PC-3 (cell line): ENCODE results near the gene TTLL10. TPM values are rescaled to one million over a fixed set of nuclear protein-coding genes. Genes with fewer than 3 reads are reported as not detected.

Experiments used
- ATAC-seq: fragments of 200-7000 bp; cut with Tn5 transposase; 2 replicates; pipeline ENCODE4 v1.9.1; 2020; ENCODE audit warnings: mild to moderate bottlenecking, moderate library complexity
- BruUV-seq: library from RNA; stranded (reverse); fragments of 400-500 nt; replicated peaks from 2 replicates; lab custom pipeline; 2021; lab: Mats Ljungman, UMichigan
- CTCF ChIA-PET: fragments of 300-600 bp; sonication (Branson Sonifier 250); formaldehyde crosslinking; loops from one replicate; lab custom pipeline; 2022; ENCODE audit warnings: antibody characterized with exemption; lab: Charles Lee
- POLR2A ChIA-PET: fragments of 300-600 bp; sonication (Branson Sonifier 250); formaldehyde crosslinking; loops from one replicate; lab custom pipeline; 2022; ENCODE audit warnings: antibody characterized with exemption; ENCODE audit not compliant: unreplicated experiment; lab: Charles Lee
- DNase-seq: peaks from one replicate; pipeline ENCODE4 v3.0.0-alpha.2; 2015
- H2AFZ ChIP-seq: fragments of 300-600 bp; sonication (generic); 2 replicates; pipeline ENCODE4 v1.6.0; 2016; ENCODE audit warnings: antibody characterized with exemption, low read length
- H3F3A ChIP-seq: fragments of 300-600 bp; sonication (generic); one replicate; pipeline ENCODE4 v1.6.0; 2017; ENCODE audit warnings: antibody characterized with exemption, low read length, control low read depth, mild to moderate bottlenecking; ENCODE audit not compliant: unreplicated experiment
- H3K27ac ChIP-seq: fragments of 300-600 bp; sonication (generic); 2 replicates; pipeline ENCODE4 v1.5.1; 2016; ENCODE audit warnings: mild to moderate bottlenecking, low read length
- H3K27me3 ChIP-seq: fragments of 300-600 bp; sonication (generic); 2 replicates; pipeline ENCODE4 v1.6.1; 2016; ENCODE audit warnings: low read length, mixed read lengths
- H3K36me3 ChIP-seq: fragments of 300-600 bp; sonication (generic); 2 replicates; pipeline ENCODE4 v1.6.1; 2016; ENCODE audit warnings: low read depth, mixed run types, low read length, mixed read lengths
- H3K4me1 ChIP-seq: fragments of 300-600 bp; sonication (generic); 2 replicates; pipeline ENCODE4 v1.5.1; 2016; ENCODE audit warnings: low read length; ENCODE audit not compliant: insufficient read depth
- H3K4me2 ChIP-seq: fragments of 300-600 bp; sonication (generic); 2 replicates; pipeline ENCODE4 v1.6.0; 2016; ENCODE audit warnings: low read length
- H3K4me3 ChIP-seq: fragments of 300-600 bp; sonication (generic); 2 replicates; pipeline ENCODE4 v1.5.1; 2016; ENCODE audit warnings: mild to moderate bottlenecking, low read length, mixed read lengths
- H3K79me2 ChIP-seq: fragments of 300-600 bp; sonication (generic); 2 replicates; pipeline ENCODE4 v1.6.1; 2017; ENCODE audit warnings: low read length, mixed read lengths
- H3K9ac ChIP-seq: fragments of 300-600 bp; sonication (generic); 2 replicates; pipeline ENCODE4 v1.6.0; 2016; ENCODE audit warnings: mild to moderate bottlenecking, low read length
- H3K9me2 ChIP-seq: fragments of 300-600 bp; sonication (generic); replicated peaks from 2 replicates; pipeline ENCODE4 v1.6.1; 2016; ENCODE audit warnings: mixed run types, low read length, mixed read lengths
- H3K9me3 ChIP-seq: fragments of 300-600 bp; sonication (generic); 2 replicates; pipeline ENCODE4 v1.6.1; 2016; ENCODE audit warnings: low read length, mixed read lengths
- H4K20me1 ChIP-seq: fragments of 300-600 bp; sonication (generic); 2 replicates; pipeline ENCODE4 v1.6.1; 2016; ENCODE audit warnings: low read length, mixed read lengths
- EZH2 ChIP-seq: fragments of 300-600 bp; sonication (generic); IDR thresholded peaks from one replicate; pipeline ENCODE4 v1.6.1; 2017; ENCODE audit warnings: antibody characterized with exemption, mild to moderate bottlenecking, low read length; ENCODE audit not compliant: unreplicated experiment
- EZH2phosphoT487 ChIP-seq: fragments of 300-600 bp; sonication (generic); IDR thresholded peaks from 2 replicates; pipeline ENCODE4 v1.6.1; 2018; ENCODE audit warnings: mild to moderate bottlenecking, antibody characterized with exemption, low read length, borderline replicate concordance
- intact Hi-C: fragments of 100-400 bp; cut with micrococcal nuclease; formaldehyde crosslinking; loops from 2 replicates; pipeline ENCODE4 v1.9.0; 2023
- total RNA-seq: library from RNA; depleted of rRNA; stranded (reverse); fragments of >200 nt; gene quantifications from 2 replicates; pipeline ENCODE4 v1.2.3, GENCODE V29; 2014
- TF ChIP-seq, protein P1 (sequence below): fragments of 300-600 bp; sonication (generic); conservative IDR thresholded peaks from 2 replicates; pipeline ENCODE4 v1.5.1; 2017; ENCODE audit warnings: antibody characterized with exemption, low read depth, mild to moderate bottlenecking, low read length

TTLL10 gene
- total RNA-seq, 1 experiment from 2014 or later: 0.36 TPM

DNA sequence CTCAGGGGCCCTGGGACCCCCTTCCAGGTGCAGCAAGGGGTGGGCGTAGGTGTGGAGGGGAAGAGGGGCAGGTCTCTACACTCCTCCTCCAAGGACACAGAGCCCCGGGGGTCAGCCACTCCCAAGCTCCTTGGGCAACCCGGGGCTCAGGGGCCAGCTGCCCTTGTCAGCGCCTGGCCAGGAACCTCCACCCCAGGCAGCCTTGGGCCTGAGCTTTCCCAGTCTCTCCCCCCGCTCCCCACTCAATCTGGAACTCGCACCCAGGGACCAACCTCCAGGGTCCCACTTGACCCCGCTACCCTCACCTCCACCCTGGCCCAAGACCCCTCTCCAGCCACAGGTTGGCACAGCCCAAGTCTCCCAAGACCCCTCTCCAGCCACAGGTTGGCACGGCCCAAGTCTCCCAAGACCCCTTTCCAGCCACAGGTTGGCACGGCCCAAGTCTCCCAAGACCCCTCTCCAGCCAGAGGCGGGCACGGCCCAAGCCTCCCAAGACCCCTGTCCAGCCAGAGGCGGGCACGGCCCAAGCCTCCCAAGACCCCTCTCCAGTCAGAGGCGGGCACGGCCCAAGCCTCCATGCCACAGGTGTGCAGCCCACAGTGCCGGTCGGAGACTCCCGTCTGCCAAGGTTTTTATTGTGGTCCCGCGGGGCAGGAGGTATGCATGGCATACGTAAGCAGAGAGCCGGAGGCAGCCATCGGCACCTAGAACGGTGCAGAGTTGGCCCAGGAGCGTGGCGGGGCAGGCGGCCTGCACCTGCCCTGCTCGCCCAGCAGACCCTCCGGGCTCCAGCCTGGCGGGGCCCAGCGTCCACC lies 37.3 kb downstream of the TTLL10 start:
- CTCF ChIA-PET: no interaction called here
- Histone ChIP-seq H3K79me2 (peaks cover 2% of the 10 kb centered on the region), H3K9me2 (no peaks in the 10 kb centered on the region), H3F3A (no peaks in the 10 kb centered on the region), H3K4me1 (peaks cover 16% of the 10 kb centered on the region), H4K20me1 (no peaks in the 10 kb centered on the region), H3K27ac (no peak overlapping the region), H2AFZ (no peak overlapping the region), H3K36me3 (no peaks in the 10 kb centered on the region; the same call in 1 of the 2 replicates), H3K9me3 (no peaks in the 10 kb centered on the region), H3K9ac (no peak overlapping the region), H3K27me3 (no peaks in the 10 kb centered on the region), H3K4me2 (no peak overlapping the region), H3K4me3 (no peak overlapping the region)
- intact Hi-C loops: no loop called here
- DNase-seq: no peak
- POLR2A ChIA-PET: no interaction called here
- TF ChIP-seq, protein P1, sequence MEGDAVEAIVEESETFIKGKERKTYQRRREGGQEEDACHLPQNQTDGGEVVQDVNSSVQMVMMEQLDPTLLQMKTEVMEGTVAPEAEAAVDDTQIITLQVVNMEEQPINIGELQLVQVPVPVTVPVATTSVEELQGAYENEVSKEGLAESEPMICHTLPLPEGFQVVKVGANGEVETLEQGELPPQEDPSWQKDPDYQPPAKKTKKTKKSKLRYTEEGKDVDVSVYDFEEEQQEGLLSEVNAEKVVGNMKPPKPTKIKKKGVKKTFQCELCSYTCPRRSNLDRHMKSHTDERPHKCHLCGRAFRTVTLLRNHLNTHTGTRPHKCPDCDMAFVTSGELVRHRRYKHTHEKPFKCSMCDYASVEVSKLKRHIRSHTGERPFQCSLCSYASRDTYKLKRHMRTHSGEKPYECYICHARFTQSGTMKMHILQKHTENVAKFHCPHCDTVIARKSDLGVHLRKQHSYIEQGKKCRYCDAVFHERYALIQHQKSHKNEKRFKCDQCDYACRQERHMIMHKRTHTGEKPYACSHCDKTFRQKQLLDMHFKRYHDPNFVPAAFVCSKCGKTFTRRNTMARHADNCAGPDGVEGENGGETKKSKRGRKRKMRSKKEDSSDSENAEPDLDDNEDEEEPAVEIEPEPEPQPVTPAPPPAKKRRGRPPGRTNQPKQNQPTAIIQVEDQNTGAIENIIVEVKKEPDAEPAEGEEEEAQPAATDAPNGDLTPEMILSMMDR: no peak
- TF ChIP-seq EZH2: no peak
- no peak for TF ChIP-seq EZH2phosphoT487
- ATAC-seq: no peak
- BruUV-seq: no TSS peak

DNA sequence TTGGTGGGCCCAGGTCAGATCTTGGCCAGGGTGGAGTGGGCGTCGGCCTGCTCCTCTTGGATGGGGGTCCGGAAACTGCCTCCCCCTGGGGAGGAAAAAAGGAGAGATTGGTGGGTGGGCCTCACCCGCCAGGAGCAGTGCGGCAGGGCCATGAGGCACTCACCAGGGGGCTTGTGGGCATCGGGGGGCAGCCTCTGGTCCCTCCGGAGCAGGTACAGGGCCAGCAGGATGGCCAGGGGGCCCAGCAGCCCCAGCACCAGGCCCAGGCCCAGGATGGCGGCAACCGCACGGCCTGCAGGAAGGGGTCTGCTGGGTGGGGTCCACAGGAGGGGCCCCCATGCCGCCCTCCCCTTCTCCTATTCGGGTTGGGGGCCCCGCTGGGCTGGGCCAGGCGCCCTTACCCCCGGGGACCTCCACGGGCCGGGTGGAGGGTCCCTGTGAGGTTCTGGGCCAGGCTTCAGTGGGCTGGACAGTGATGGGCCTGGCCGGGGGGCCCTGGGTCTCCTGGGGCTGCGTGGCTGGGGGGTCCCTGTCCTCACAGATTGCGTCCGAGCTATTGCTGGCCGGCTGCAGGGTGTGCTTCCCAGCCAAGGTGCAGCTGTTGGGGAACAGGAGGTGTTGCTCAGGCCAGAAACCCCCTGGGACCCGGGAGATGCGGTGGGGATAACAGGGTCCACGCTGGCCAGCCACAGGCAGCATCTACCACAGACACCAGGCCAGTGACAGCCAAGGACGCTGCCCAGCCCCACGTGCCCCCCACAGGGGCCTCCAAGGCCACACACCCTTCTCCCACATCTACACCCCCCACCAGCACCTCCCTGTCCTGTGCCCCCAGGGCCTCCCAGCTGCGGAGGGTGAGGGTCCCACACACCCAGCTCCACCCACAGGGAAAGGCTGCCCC lies 38.1 kb downstream of the TTLL10 start:
- DNase-seq (no peak), ATAC-seq (no peak)
- no peak overlapping the region for H3K9ac ChIP-seq
- no peaks in the 10 kb centered on the region for H3K79me2 ChIP-seq
- H3K4me3 ChIP-seq: no peak overlapping the region
- intact Hi-C loops: no loop called here
- TF ChIP-seq EZH2: no peak
- TF ChIP-seq, protein P1: no peak
- TF ChIP-seq EZH2phosphoT487: no peak
- CTCF ChIA-PET: no interaction called here
- no TSS peak for BruUV-seq
- POLR2A ChIA-PET: no interaction called here
- no peaks in the 10 kb centered on the region for H4K20me1 ChIP-seq
- H3K27ac ChIP-seq: no peak overlapping the region
- no peaks in the 10 kb centered on the region for H3K9me3 ChIP-seq
- no peak overlapping the region for H3K4me2 ChIP-seq
- peaks cover 4% of the 10 kb centered on the region; the same call in 1 of the 2 replicates for H3K36me3 ChIP-seq
- H3K9me2 ChIP-seq: no peaks in the 10 kb centered on the region
- peaks cover 11% of the 10 kb centered on the region for H3K4me1 ChIP-seq
- H3K27me3 ChIP-seq: no peaks in the 10 kb centered on the region
- H3F3A ChIP-seq: no peaks in the 10 kb centered on the region
- no peak overlapping the region for H2AFZ ChIP-seq
